Measurements from ENCODE around the gene PLEKHN1.
"Not testable (repeated sequence)": the region's sequence is repeated elsewhere in the genome, so short reads cannot be mapped to it uniquely, and the experiment has no call there.

Gene PLEKHN1

DNA sequence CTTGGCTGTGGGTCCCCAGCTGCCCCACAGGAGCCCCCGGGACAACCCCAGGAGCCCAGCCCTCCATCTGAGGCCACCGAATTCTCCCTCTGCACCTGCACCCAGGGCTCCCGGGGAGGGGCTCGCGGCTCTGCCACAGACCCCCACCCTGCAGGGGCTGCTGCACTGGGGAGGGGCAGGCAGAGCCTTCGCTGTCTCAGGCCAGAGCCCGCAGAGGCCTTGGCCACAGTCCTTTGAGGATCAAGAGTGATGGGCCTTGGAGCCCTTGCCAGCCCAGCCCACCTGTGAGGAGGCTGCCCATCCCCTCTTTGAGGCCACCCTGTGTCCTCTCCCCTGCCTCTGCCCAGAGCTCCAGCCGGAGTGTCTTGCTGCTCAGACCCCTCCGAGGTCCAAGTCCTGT lies 9.1 kb downstream of the PLEKHN1 start:
- no peak for FAIRE-seq

DNA sequence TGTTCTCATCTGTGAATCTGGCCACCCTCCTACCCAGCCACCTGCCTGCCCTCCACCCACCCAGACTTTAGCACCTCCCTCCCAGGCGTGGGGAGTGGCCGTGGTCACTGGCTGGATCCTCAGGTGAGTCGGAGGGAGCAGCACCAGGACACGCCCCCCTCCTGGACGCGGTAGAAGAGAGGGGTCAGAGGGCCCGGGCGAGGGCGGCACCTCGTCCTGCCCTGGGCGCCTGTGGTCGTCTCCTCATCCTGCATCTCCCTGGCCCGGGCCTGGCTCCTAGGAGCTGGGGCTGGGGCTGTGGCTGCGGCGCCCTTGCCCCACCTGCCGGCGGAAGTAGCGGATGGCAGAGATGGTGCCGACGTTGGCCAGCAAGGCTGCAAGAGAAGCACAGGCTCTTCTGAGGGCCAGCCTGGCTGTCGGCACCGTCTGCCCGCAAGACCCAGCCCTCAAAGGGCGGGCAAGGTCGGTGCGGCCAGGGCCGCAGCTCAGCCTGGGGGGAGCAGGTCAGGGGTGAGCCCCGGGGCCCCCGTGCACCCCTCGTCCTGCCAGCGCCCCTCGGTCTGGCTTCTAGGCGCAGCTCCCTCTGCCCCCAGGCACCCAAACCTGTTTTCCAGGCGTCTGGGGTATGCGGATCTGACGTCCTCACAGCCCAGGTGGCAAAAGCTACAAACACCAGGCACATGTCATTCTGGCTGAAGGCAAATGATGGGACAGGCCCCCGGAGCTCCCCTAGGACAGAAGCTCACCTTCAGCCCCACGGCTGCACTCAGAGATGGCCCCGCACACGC lies 9.8 kb downstream of the PLEKHN1 start:
- FAIRE-seq = peak; percentile 31

DNA sequence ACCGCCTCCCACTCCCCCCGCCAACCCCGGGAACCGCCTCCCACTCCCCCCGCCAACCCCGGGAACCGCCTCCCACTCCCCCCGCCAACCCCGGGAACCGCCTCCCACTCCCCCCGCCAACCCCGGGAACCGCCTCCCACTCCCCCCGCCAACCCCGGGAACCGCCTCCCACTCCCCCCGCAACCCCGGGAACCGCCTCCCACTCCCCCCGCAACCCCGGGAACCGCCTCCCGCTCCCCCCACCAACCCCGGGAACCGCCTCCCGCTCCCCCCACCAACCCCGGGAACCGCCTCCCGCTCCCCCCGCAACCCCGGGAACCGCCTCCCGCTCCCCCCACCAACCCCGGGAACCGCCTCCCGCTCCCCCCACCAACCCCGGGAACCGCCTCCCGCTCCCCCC lies 10.5 kb downstream of the PLEKHN1 start:
- FAIRE-seq = not testable (repeated sequence)

DNA sequence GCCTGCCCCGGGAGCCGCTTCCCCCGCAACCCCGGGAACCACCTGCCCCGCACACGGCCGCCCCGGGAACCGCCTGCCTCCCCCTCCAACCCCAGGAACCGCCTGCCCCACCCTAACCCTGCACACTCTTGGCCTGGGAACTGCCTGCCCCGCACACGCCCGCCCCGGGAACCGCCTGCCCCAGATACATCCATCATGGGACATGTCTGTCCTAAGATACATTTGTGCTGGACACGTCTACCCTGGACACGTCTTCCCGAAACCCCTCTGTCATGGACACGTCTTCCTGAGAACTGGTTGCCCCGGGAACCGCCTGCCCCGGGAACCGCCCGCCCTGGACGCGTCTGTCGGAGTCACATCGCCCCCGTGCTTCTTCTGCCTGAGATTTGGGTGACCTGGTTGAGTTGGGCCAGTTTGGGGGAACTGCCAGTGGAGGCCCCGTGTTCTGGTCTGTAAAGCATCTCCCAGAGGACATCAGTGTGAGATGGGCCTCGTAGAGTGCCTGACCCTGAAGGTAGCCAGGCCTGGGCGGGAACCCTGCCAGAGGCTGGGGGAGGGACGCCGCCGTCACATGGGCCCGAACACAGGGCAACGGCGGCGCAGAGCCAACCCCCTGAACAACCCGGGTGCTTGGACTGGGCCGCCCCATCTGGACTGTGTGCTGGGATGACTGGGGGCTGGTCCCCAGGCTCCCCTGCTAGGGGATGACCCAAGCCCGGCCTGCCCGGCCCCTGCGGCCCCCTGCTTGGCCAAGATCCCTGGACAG lies 12.0 kb downstream of the PLEKHN1 start:
- FAIRE-seq = no peak

DNA sequence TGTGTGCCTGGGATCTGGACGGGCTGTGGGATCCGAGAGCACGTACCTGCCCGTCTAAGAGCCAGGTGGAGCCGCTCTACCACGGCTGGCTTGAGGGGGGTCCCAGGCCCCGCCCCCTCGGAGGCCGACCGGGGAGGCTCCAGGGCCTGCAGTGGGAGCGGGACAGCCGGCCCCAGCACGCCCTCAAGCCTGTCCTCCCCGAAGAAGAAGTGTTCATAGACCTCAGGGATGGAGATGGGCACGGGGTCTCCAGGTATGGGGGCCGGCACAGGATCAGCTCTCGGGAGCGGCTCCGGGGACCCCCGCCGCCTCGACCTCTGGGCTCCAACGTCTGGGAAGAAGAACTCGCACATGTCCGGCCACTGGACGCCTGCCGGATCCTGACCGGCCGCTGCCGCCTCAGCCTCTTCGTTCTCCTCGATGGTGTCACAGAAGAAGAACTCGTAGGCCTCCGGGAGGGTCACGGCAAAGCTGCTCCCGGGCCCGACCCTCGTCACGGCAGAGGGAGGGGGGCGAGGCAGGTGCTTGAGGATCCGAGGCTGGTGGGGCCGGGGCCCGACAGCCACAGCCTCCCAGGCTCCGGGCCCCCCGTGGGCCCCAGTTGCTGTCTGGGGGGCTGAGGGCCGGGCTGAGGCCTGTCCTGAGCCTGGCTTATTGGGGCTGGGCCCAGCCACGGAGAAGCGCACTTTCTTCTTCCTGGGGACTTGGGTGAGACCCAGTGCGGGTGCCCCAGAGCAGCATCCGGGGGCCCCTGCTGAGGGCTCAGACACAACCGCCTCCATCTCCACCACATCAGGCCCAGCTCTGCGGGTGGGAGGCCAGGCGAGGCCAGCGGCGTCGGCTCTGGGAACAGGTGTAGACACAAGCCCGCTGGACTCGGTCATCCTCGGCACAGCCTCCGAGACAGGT lies 12.8 kb downstream of the PLEKHN1 start:
- no peak for FAIRE-seq

DNA sequence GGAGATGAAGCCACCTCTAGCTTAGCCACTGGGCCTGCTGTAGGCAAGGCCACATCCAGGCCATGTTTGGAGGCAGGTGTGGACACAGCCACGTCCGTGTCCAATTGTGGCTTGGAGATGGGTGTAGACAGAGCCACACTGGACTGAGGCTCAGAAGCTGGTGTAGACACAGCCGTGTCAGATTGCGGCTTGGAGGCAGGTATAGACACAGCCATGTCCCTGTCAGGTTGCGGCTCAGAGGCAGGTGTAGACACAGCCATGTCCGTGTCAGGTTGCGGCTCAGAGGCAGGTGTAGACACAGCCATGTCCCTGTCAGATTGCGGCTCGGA lies 13.4 kb downstream of the PLEKHN1 start:
- FAIRE-seq = no peak

DNA sequence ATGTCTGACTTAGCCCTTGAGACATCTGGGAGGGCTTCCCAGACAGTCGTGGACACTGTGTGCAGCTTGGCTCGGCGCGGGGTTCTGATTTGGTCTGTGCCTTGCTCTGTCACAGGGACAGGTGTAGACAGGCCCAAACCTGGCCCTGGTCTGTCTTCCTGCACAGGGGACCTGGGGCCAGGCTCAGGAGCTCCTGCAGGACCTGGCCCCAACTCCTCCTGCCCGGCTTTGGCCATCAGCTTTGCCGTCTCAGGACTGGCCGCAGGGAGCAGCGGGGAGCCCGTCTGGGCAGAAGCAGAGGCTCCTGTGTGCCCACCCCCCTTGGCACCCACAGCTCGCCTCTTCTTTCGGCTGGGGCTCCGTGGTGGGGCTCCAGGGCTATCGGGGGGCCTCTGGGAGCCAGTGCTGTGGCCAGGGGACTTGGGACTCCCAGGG lies 13.9 kb downstream of the PLEKHN1 start:
- FAIRE-seq = no peak

DNA sequence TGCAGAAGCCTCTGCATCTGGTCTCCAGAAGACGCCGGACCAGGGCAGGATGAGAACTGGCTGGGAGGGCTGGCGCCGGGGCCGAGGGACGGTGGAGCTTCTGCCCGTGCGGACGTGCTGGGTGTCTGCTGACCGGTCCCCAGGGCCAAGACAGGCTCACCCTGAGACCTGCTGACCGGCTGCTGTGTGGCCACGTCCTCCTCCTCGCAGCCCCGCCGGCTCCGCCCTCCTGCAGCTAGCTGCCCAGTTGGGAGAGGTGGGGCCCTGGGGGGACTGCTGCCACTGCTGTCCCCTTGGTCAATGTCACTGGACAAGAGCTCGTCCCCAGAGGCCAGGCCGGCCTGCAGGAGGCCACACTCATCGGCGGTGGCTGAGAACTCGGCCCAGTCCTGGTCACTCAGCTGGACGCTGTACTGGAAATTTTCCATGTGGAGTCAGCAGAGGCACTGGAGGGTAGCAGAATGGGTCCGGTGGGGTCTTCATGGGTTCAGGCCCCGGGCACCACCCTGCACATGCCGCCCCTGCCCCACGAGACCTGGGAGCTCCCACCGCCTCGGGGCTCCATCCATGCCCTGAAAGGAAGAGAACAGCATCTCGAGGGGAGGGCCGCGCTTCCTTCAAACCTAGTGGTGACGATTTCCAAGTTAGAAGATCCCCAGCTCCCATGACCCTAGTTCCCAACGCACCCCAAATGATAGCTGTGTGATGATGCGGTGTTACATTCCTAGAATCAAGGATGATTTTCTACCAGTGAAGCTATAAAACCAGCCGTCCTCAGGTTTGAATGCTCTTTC lies 14.5 kb downstream of the PLEKHN1 start:
- FAIRE-seq = no peak

DNA sequence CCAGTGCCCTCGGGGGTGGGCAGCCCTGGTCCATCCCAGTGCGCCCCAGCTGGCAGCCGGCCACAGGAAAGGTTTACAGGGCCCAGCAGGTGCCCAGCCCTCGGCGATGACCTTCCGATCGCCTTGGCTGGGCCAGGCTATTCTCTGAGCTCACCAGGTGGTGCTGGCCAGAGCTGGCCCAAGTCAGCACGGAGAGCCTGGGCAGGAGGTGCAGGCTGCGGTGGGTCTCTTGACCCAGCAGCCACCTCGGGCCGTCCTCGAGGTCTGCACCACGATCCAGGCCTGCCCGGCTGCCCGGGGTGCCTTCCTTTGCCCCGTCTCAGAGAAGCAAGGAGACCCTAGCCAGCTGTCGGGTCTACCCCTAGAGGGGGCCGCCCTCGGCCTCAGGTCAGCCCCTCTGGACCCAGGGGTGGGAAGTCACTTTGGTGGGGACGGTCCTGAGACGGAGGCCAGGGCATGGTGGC lies 15.2 kb downstream of the PLEKHN1 start:
- no peak for FAIRE-seq

DNA sequence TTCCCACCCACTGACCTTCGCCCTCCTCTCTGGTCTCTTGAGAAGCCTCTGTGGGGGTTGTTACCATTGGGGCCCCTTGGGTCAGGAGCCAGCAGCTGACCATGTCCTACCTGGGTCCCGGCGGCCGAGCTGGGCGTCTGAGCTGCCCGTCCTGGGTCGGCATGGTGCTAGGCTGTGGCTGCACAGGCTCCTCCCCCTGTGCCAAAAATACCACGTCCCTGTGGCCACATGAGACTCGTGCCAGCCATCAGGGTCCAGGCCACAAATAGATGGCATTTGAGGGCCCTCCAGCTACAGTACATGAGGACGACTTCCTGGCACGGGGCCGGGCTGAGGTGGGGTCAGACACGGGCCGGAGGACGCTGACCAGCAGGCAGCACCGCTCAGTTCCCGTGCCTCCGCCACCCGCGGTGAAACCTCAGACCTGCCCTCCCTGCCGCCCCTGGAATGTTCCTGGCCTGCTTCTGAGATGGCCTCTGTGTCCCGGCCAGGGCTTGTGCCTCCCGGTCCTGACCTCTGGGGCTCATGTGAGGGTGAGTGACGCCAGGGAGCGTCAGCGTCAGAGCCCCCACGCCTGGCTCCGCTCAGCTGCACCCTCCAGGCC lies 15.8 kb downstream of the PLEKHN1 start, which contains the start of gene PERM1:
Gene PERM1 (minus strand): TSS at position 139 of the 604 bp plus-strand sequence. CDS start 1,064 bp downstream, outside the sequence.
- no peak for FAIRE-seq

DNA sequence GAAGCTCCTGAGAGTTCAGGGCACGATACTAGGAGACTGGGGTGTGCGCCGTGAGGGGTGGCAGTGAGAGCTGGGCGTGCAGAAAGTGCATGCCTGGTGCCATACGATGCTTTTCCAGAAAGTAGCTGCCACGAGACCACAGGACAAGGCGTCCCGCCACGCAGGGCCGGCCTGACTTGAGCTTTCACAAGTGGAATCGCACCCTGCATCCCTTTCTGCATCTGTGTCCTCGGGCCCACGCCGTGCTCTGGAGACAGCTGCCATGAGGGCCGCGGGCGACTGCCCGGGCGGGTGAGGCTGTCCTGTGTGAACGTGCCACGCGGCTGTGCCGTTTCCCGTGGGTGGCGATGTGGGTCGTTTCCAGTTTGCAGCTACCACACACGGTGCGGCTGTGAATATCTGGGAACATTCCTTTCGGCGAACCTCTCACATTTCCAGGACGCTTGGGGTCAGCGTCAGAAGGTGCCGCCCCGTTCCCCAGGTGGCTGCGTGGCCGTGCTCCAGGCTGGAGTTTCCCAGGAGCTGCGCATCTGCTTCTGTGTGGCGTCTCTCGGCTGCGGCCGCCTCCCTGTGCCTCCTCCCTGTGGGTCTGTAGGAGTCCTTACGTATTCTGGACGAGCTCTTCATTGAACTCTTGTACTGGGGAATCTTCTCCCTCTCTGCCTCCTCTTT lies 16.6 kb downstream of the PLEKHN1 start:
- no peak for FAIRE-seq

DNA sequence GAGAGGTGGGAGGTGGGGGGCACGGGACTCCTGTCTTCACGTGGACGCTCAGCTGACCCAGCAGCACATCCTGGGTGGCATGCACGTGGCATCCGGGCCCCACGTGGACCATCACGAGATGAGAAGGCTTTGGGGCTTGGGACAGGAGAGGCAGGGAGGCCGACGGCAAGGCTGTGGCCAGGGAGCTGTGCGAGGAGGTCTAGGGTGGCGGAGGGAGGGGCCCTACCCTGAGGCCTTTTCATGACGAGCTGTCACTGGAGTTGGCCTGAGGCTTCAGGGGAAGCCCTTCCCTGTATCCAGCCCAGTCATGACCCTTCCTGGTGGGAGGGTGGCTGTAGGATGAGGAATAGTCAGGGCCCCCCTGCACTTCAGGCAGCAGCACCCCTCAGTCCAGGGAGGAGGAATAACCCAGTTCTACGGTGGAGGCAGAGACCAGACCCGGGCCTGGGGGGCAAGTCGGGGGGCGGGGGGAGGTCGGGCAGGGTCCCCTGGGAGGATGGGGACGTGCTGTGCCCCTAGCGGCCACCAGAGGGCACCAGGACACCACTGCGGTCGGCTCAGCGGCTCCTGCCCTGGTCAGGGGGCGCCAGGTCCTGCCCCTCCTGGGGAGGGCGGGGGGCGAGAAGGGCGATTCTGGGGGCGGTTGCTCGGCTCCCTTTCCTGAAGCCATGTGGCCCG lies 17.7 kb downstream of the PLEKHN1 start:
- FAIRE-seq = no peak

DNA sequence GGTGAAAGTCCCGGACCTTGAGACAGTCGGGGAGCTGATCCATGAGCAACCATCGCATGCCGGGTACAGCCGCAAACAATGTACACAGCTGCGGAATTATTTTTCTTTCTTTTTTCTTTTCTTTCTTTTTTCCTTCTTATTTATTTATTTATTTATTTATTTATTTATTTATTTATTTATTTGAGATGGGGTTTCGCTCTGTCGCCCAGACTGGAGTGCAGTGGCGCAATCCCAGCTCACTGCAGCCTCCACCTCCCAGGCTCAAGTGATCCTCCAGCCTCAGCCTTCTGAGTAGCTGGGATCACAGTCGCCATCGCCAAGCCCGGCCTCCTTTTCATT lies 18.2 kb downstream of the PLEKHN1 start:
- no peak for FAIRE-seq

DNA sequence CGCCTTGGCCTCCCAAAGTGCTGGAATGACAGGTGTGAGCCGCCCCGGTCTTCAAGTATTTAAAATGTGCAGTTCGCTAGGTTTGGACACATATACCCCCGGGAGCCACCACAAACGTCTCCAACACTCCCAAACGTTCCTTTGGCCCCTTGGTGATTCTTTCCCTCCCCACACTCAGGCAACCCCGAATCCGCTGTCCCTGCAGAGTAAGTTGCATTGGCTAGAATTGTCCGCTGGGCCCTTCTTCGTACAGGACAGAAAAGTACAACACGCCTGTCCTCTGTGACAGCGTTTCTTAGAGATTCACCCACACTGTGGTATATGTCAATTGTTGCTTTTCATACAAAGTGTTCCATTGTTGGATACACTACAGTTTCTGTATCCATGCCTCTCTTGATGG lies 18.8 kb downstream of the PLEKHN1 start:
- FAIRE-seq = no peak

DNA sequence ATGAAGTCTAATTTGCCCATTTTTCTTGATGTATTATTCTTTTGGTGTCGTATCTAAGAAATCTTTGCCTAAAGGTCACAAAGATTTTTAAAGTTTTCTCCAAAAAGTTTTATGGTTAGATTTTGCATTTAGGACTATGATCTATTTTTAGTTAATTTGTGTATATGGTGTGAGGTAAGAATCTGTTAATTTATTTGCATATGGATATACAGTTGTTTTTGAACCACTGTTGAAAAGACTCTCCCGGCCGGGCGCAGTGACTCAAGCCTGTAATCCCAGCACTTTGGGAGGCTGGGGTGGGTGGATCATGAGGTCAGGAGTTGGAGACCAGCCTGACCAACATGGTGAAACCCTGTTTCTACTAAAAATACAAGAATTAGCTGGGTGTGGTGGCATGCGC lies 21.8 kb downstream of the PLEKHN1 start:
- not testable (repeated sequence) for FAIRE-seq

DNA sequence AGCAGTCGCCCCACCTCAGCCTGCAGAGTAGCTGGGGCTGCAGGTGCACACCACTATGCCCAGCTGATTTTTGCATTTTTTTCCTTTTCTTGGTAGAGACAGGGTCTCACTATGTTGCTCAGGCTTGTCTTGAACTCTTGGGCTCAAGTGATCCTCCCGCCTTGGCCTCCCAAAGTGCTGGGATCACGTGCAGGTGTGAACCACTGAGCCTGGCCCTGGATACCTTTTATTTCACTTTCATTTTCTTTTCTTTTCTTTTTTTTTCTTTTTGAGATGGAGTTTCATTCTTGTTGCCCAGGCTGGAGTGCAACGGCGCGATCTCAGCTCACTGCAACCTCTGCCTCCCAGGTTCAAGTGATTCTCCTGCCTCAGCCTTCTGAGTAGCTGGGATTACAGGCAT lies 25.0 kb downstream of the PLEKHN1 start:
- not testable (repeated sequence) for FAIRE-seq

DNA sequence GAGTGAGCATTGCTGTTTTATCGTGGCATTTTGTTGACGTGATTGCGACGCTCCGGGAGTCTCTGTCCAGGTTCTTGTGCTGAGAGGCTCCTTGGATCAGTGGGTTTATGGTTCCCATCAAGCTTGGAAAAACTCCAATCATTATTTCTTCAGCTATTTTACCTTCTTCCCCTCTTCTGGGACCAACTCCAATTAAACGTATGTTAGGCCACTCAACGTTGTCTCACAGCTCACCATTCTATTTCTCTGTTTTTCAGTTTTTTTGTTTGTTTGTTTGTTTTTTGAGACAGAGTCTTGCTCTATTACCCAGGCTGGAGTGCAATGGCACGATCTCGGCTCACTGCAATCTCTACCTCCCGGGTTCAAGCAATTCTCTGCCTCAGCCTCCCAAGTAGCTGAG lies 25.6 kb downstream of the PLEKHN1 start:
- FAIRE-seq = no peak

DNA sequence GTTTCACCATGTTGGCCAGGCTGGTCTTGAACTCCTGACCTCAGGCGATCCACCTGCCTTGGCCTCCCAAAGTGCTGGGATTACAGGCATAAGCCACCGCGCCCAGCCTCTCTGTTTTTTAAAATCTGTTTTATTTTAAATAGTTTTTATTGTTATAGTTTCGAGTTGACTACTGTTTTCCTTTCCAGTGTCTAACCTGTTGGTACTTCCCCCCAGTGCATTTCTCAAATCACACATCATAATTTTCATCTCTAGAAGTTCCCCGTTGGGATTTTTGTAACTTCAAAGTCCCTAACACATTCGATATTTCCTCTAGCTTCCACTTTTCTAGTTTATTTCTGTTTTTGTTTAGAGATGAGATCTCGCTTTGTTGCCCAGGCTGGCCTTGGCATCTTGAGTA lies 26.1 kb downstream of the PLEKHN1 start:
- no peak for FAIRE-seq

DNA sequence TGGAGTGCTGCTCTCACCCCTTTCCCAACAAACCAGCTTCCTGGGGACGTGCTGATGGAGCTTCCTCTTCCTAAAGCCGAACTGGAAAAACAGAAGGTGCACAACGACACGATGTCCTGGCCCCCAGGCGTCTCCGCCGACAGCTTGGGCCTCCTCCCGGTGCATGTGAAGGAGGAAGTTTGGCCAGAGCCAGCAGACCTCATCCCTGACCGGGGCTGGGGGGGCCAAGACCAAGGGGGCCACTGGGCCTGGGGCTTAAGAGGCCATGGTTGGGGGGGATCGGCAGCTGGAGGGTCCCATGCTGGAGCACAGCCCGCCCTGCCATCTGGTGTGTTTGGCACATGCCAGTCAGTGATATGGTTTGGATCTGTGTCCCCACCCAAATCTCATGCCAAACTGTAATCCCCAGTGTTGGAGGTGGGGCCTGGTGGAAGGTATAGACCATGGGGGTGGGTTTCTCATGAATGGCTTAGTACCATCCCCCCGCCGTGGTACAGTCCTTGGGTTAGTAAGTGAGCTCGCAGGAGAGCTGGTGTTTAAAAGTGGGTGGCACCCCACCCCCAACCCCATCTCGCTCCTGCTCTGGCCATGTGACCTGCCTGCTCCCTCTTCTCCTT lies 27.2 kb downstream of the PLEKHN1 start:
- no peak for FAIRE-seq

DNA sequence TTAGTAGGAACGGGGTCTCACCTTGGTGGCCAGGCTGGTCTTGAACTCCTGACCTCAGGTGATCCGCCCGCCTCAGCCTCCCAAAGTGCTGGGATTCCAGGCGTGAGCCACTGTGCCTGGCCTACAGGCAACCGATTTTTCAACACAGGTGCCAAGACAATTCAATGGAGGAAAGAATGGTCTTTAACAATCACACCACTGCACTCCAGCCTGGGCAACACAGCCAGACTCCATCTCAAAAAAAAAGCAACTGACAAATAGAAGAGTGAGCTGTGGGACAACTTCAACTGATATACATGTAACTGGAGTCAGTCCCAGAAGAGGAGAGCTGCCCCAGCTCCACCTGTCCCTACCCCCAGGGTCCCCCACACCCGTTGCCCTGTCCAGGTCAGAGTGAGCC lies 28.3 kb downstream of the PLEKHN1 start:
- not testable (repeated sequence) for FAIRE-seq
